DMS 273 treated with DMSO at 0.1 percent for 48 hours (cell line): Measurements from ENCODE around the gene CSMD2.
"Not testable (repeated sequence)": the region's sequence is repeated elsewhere in the genome, so short reads cannot be mapped to it uniquely, and the experiment has no call there.

Source experiments
- DNase-seq: peaks from one replicate; lab custom pipeline; 2025; lab: John Stamatoyannopoulos, UW

The CSMD2 gene

DNA sequence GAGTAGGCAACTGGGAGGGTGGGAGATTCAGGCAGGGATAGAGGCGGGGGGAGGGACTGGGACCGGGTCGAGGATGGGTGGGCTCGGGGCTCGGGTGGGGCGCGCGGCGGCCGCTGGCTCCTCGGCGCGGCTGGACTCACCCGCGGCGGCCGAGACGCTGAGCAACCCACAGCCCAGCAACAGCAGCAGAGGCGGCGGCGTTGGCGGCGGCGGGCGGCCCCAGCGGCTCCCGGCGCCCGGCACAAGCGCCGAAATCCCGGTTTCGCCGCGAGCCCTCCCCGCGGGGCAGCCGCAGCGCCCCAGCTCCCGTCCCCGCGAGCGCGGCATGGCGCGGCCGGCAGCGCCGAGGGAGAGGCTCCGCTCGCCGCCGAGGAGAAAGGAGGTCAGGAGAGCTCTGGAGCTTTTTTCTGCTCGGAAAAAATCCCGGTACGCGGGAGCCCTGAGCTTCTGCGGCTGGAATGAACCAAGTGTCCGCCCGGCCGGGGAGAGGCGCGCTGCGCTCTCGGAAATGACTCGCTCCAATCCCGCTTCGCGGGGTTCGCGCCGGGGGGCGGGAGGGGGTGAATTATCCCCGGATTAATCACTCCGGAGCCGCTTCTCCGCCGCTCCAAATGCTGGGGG, at the start of gene CSMD2:
TSS of gene CSMD2 (minus strand) at position 460 of the 621 bp plus-strand sequence. CDS start at position 327, 133 bp downstream.
- no peak for DNase-seq

DNA sequence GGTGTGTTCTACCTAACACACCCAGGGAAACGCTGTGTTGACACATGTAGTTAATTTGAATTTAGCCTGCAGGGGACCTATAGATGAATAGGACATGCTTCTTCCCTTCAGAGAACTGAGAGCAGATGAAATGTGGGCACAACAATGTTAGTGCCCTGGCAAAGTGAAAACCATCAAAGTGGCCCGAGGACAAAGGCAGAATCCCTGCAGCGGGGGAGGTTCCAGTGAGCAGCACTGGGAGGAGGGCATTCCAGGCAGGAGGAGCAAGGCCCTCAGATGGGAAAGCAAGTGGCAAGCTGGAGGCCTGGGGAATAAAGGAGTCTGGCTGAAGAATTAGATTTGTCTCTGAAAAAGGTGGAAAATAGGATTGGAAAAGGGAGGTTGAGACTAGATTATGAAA, 48.9 kb upstream of the CSMD2 start:
- no peak for DNase-seq

DNA sequence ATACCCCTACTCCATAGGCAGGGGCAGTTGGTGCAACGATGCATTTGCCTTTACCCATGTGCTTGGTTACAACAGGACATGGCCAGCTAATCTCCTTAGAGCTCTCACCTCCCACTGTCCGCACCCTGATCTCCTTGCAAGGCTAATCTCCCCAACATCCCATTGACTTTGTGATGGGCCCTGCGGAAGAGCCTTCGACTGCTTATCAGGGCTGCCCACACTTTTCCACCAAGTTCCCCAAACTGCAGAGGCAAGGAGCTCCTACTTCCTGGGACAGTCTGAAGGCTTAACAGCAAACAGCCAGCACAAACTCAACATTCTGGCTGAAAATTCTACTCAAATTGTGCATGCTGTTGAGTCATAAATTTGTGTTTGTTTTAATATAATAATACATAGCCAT, 47.6 kb upstream of the CSMD2 start:
- DNase-seq, result no peak

DNA sequence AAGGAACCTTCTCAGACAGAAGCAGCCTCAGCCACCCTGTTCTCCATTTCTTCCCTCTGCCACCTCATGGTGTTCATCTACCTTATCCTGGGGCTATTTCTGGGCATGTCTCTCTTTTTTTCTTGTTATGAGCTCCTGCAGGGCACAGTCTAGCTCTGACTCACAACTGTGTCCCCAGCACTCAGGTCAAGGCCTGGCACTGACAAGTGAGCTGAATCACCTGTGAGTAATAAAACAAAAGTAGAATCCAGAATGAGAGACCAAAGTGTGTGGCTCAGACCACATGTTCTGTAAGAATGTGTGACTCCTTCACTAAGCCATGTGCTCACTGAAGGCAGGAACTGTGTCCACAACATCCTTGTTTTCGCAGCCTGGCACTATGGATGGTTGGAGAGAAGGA, 34.9 kb upstream of the CSMD2 start:
- DNase-seq, result no peak

DNA sequence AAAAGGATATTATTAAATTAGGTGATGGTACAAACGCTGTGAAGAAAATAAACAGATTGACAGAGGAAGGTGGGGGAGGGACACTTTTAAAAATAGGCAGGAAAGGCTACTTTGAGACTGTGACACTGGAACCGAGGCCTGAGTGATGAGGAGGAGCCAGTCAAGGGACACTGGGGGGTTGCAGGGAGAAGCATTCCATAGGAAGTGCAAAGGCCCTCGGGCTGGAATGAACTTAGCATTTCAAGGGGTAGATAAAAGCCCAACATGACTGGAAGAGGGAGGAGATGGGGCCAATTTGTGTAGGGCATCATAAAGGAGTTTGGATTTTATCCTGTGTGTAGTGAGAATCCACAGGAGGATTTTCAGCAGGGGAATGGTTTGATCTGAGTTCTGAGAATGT, 27.6 kb upstream of the CSMD2 start:
- no peak for DNase-seq

DNA sequence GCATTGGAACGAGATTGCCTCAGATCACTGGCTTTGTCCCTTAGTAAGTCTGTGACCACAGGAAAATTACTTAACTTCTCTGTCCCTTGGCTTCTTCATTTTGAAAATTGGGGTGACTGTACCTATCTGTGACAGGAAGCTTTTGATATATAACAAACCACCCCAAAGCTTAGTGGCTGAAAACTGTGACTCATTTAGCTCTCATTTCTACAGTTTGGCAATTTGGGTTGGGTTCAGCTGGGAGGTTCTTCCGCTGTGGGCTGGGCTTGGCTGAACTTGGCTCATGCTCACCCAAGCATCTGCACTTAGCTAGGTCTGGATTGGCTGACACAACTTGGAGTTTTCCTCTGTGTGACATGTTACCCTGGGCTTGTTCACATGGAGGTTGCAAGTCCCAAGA, 25.7 kb upstream of the CSMD2 start:
- DNase-seq, result no peak

DNA sequence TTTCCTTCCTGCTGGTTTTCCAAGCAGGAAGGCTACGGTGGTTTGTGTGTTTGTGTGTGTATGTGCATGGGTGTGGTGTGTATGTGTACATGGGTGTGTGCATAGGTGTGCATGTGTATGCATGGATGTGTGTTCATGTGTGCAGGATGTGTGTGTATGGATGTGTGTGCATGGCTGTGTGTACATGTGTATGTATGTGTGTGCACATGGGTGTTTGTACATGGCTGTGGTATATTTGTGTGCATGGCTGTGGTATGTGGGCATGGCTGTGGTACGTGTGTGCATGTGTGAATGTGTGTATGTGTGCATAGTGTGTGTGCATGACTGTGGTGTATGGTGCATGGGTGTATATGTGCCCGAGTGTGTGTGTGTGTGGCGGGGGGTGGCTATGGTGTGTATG, 24.0 kb upstream of the CSMD2 start:
- no peak for DNase-seq

DNA sequence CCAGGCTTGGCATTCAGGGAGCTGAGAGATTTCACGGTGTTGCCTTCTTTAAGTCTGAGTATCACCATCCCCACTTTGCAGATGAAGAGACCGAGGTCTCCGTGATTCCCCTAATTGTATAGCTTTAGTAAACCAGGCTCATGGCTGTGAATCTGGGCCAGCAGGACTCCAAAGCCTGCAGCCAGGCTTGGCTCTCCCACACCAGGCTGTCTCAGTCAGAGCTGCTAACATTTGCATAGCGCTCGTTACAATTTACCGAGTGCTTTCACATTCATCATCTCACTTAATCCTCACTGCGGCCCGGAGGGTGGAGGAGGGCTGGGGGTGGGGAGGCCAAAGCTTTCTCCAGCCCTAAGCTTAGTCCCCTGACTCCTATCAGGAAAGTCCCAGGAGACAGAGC, 23.4 kb upstream of the CSMD2 start:
- DNase-seq, result no peak

DNA sequence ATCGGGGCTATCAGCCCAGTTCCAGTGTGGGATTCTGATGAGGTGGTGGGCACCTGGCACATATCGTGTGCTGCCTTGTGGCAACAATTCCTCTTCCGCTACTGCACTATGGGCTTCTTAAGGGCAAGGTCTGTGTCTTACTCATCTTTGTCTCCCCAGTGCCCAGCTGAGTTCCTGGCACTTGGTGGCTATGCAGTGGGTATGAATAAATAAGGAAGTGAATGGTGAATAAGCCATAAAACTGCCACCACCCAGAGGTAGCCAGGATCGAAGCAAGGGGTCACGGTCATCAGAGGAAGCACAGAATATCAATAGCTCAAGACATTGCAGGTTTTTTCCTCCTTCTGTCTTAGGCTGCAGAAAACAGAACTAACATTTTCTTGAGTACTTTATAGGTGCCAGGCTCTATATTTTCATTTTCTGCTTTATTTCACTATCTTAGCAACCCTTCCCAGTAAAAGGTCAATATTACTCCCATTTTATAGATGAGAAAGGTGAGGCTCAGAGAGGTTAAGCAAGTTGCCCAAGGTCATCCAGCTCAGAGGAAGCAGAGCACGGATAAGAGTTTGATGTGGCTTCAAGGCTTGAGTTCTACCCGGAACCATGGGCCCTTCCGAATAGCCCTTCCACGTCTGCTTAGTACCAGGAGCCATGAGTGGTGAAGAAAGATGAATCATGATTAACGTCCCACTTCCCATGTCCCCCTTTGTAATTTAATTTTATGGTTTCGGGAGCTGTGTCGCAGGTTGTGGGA, 21.9 kb upstream of the CSMD2 start:
- no peak for DNase-seq

DNA sequence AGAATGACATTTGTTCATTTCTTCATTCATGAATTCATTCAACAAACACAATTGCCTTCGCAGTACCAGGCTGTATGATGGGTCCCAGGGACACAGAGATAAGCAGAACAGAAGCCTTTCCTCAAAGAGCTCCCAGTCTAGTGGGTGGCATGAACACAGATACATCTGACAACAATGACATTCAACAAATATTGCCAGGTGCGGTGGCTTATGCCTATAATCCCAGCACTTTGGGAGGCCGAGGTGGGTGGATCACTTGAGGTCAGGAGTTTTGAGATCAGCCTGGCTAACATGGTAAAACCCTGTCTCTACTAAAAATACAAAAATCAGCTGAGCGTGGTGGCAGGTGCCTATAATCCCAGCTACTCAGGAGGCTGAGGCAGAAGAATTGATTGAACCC, 18.4 kb upstream of the CSMD2 start:
- not testable (repeated sequence) for DNase-seq

DNA sequence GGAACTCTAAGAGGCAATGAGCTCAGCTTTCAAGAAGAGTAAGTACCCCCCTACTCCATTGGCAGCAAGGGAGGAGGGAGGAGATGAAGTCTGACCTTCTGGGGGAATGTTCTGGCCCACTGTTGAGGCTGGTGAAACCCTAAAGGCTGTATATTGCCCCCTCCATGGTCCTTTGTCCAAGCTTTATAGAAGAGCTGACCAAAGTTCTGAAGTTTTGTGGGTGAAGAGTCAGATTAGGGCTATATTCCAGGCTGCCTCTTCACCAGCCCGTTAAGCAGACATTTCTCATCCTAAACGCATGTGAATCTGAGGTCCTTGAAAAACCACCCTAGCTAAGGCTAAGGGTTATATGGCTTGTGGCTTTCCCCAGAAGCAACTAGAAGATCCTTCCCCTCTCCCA, 13.0 kb upstream of the CSMD2 start:
- no peak for DNase-seq

DNA sequence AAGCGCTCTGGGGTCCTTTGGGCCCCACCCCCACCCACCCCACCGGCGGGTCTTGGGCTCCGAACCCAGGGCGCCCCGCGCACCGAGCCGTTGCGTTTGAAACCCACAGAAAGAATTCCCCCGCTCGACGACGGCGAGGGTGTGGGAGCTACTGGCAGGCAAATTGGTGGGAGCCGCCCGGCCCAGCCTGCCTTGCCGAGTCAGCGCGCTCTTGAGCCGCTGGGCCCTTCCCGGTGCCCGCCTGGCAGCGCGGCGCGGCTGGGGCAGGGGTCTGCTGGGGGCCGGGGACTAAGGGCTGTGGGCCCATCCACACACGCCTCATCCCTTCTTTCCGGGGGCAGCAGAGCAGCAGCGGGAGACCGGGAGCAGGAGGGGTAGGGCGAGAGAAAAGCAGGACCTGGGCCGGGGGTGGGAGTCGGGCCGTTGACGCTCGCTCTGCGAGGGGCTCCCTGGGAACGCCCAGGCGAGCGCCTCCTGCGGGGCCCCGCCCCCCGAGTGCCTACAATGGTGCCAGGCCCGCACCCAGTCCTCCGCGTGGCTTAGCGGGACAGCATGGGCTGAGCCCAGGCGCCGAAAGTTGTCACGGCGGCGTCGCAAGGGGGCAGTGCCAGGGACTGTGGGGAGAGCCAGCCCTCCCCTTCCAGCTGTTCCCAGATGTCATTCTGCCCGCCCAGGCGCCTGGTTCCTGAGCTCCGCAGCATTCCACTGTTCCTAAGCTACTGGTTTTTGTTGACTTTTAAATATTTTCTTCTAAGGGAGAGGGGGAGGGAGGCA, 12.0 kb upstream of the CSMD2 start, which contains the start of gene C1orf94:
TSS of gene C1orf94 (plus strand) at position 78 of the 774 bp plus-strand sequence. CDS start 883 bp downstream, outside the sequence.
- DNase-seq, result no peak

DNA sequence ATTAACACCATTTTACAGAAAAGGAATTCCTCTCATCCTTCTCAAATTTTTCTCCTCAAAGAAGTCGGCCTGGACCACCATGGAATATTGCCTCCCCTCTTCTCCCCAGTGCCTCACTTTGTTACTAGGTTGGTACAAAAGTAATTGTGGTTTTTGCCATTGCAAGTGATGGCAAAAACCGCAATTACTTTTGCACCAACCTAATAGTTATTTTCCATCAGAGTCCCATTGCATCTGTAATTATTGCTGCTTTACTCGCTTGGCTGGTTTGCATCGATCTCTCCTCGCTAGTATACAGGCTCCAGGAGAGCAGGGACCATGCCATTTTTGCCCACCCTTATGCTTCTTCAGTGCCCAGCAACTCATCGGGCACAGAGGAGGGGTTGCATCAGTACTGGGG, 10.7 kb upstream of the CSMD2 start:
- no peak for DNase-seq

DNA sequence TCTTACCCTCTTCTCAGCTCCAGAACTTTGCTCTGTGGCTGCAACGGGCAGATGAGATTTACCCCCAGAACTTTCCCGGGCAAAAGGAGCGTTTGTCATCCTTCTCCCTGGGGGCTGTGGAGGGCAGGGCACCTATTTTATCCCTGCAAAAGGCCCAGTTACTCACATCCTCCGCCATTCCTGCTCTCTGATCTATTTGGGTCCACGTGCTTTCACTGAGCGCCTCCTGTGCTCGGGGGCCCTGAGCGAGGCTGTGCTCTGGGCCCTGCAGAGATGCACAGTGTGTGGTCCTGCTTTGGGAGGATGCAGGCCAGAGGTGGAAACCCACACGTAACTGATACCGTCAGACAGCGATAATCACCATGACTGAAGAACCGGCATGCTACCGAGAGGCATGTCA, 2.4 kb upstream of the CSMD2 start:
- no peak for DNase-seq

DNA sequence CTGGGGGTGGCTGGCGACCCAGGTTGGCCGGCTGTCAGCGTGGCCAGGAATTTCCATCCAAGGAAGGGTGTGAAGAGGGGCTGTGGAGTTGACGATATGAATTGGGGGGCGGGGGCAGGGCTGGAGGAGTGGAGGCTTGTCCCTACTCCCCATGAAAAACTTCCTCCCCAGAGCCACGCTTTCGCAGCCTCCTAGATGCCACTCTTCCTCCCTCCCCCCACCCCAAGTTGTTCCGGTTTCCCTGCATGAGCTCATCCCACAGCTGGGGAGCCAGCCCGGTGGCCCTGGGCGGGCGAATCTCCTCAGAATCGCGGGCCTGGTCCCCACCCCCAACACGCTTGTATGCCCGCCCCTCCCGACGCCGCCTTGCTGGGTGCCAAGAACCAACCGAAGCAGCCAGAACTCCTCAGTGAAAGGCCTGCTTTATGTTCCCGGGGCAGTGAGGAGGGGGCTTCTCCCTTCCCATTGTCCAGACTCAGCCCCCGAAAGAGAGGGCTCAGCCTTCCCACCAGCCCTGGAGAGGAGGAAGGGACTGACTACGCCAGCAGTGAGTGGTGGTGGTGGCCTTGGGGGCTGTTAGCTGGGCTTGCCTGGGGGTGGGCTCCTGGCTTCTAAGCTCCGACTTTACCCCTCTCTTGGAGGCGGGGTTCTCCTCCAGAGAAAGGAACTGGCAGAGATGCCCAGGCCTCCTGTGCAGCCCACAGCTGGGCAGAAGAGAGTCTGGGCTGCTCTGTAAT, 1.8 kb upstream of the CSMD2 start:
- no peak for DNase-seq

DNA sequence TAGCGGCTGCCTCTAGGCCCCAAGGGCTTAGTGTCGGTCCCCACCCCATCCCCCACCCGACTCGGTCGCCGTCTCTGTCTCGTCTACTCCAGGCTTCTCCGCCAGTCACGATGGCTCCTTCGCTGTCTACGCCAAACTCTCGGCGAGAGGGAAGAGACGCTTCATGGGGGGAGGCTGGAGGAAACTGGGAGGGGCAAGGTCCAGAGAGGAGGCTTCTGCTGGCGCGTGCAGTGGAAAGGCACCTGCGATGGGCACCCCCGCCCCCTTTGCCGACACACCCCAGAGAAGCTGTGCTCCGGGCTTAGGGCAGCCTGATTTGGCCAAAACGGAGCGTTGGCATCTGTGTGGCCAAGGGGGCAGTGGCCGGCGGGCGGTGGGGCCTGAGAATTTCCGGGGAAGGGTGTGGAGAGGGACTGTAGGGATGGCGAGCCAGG, 1.2 kb upstream of the CSMD2 start:
- DNase-seq, result no peak

DNA sequence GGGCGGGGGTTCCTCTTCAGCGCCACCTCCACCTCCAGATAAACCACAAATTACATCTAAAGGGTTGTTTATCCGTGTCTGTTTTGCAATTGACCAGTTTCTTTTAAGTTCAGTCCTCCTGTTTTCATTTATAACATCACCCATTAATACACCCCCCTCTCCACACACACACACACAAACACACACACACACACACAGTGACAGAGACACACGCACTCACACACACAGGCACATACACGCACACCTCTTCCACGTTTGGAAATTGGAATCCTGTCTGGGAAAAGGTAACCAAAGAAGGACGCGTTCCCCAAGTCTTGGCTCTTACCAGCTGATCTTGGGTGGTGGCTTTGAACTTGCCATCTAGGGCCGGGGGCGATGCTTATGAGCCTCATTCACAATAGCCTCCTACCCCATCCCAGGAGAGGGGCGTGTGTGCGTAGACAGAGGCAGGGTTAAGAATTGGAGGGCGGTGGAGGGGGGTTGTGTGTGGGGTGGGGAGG, 442 bp upstream of the CSMD2 start:
- DNase-seq, result no peak

DNA sequence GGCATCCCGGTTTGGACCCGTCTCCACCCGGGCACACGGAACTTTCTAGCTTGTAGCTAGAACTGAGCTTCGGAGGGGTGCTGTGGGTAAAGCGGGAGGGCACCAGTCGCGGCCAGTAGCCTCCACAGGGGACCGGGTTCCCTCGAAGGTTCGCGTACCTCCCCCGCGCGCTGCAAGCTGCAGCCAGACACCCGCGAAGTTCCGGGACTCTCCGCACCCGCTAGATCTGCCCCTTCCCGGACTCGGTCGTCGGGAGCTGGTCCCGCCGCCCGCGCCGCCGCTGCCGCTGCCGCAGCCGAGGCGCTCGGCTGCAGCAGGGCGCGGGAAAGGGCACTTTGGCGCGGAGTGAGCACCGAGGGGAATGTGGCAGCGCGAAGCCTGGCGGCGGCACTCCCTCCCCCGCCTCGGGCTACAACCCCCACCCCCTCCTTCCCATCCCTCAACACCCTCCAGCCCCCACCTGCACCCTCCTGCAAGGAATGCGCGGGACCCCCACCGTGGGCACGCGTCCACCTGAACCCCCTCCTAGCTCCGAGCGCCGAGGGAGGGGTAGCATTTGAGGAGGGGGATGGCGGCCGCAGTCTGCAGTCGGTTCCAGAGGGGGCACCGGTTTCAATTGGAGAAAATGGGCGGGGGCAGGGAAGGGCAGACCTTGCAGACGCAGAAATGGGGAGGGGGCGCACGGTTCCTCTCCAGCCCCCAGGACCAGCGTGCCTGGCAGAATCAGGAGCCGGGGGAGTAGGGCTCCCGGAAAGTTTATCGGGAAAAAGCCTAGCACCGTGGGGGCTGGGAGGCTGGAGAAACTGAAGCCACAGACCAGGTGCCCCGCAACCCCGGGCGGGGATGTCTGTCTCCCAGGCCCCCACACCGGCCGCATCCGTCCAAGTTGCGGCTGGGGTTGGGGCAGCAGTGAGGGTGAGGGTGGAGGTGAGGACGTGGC, 968 bp downstream of the CSMD2 start:
- no peak for DNase-seq

DNA sequence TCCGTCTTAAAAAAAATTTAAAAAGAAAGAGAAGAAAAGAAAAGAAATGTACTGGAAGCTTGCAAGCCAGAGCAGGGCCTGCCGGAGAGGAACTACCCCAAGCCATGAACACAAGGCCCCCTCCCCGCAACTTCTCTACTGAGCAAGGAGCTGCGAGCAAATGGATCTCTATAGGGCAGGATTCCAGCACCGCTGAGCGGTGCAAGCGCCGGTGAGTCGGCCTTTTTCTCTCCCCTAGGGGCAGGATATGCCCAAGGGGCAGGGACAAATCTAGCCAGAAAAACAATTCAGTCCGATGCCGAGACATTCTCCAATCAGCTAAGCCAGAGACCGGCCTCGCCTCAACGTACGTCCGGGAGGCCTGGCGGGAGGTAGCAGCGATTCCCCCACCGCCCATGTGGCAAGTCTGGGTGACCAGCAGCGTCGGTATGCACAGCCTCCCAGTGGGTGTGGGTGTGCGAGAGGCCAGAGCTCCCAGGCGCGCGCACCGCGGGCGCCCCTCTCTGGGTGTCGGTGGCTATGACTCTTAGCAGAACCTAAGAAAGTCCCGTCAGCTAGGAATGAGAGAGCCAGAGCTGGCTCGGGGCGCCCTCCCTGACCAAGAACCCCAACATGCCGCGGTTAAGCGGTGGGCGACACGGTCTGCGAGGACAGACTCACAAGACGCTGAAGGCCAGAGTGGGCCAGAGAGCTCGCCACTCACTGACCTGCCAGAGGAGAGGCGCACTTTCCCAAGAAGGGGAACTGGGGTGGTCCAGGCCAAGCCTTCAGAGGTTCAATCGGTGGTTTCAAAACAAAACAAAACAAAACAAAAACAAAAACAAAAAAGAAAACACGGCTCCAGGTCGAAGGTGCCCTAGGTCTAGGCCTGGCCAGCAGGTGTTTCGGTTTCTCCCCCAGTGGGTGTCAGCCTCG, 1.9 kb downstream of the CSMD2 start:
- DNase-seq, result peak; percentile 9

DNA sequence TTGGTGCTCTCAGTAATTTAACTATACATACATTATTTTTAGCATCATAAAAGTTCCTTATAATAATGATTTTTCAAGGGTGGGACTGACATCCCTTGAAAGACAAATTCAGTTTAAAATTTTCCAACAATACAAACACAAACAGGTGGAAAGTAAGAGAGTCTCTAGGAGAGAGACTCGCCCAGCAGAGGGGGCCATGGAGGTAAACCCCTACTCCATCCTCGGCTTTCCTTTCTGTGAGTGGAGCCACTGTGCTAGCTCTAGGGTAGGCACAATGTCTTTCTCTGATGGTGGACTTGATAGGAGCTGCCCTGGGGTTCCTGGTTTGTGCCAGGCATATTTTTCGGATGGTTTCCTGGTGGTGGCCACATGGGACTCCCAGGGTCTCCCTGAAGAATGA, 8.3 kb downstream of the CSMD2 start:
- DNase-seq, result no peak
